Breast epithelium (tissue), 3 donors: ENCODE results near the gene PMM2.

ENCODE experiments used
- POLR2A ChIP-seq: fragments of 450-650 bp; IDR thresholded peaks from one replicate; pipeline ENCODE4 v1.6.1; 2016; ENCODE audit warnings: antibody characterized with exemption, mild to moderate bottlenecking, moderate library complexity
- POLR2AphosphoS5 ChIP-seq, 3 donors: sonication (generic); formaldehyde crosslinking; IDR thresholded peaks; one replicate each; pipeline ENCODE4 v1.6.1; 2017; ENCODE audit warnings: antibody characterized with exemption in 3 of 3
- TF ChIP-seq, protein P1 (sequence below), 3 donors: fragments of 450-650 bp; IDR thresholded peaks; one replicate each; pipeline ENCODE4 v1.5.1; 2016 to 2017; ENCODE audit warnings: antibody characterized with exemption in 3 of 3, mild to moderate bottlenecking in 3 of 3, moderate library complexity in 3 of 3

DNA sequence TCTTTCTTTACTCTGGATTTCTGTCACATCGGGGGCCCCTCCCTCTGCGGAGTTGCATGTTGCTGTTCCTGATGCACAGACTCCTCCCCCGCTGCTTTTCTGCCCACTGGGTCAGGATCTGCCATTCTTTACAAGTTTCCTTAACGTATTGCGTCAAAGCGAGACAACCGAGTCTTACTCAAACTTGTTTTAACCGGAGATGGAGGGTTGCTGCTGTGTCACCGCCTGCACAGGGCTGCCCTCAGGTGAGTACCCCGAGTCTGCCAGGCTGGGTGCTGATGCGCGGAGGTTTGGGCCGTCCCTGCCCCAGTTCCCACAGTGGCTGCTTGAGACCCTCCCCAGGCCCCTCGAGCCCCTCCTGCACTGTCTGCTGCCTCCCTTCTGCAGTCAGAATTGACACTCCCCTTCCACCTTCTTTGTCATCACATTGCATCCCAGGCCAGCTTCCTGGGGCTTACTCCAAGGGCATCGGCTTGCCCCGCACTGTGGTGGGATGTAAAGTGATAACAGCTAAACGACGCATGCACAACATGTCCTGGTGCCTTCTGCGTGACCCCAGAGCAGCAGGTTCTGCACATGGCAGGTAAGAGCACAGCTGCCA, 51.9 kb downstream of the PMM2 start:
- TF ChIP-seq, protein P1, sequence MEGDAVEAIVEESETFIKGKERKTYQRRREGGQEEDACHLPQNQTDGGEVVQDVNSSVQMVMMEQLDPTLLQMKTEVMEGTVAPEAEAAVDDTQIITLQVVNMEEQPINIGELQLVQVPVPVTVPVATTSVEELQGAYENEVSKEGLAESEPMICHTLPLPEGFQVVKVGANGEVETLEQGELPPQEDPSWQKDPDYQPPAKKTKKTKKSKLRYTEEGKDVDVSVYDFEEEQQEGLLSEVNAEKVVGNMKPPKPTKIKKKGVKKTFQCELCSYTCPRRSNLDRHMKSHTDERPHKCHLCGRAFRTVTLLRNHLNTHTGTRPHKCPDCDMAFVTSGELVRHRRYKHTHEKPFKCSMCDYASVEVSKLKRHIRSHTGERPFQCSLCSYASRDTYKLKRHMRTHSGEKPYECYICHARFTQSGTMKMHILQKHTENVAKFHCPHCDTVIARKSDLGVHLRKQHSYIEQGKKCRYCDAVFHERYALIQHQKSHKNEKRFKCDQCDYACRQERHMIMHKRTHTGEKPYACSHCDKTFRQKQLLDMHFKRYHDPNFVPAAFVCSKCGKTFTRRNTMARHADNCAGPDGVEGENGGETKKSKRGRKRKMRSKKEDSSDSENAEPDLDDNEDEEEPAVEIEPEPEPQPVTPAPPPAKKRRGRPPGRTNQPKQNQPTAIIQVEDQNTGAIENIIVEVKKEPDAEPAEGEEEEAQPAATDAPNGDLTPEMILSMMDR (IDR thresholded peaks at IDR 0.05) = no peak
- no peak for TF ChIP-seq POLR2A
- TF ChIP-seq POLR2AphosphoS5 (IDR thresholded peaks at IDR 0.05) = no peak
